Measurements from ENCODE around the gene PKHD1.

- TF ChIP-seq POLR2A (IDR thresholded peaks at IDR 0.05), result no peak
- no peak for TF ChIP-seq CTCF (IDR thresholded peaks at IDR 0.05)
Measured at GRCh38 chr6:51614725-51615124, 472.7 kb downstream of the PKHD1 start.

All from body of pancreas (tissue), 4 donors.